Skeletal muscle satellite cell (primary cell): ENCODE data around the gene CHST14.
"Not testable (repeated sequence)": the region's sequence is repeated elsewhere in the genome, so short reads cannot be mapped to it uniquely, and the experiment has no call there.

Source experiments
- H3K27me3 ChIP-seq: 2 replicates; pipeline ENCODE4 v1.7.0; 2013; ENCODE audit warnings: low read length; ENCODE audit not compliant: control insufficient read depth, insufficient read depth
- H3K36me3 ChIP-seq: 2 replicates; pipeline ENCODE4 v1.7.0; 2013; ENCODE audit warnings: mild to moderate bottlenecking, control low read depth, low read length; ENCODE audit not compliant: insufficient read depth
- H3K4me1 ChIP-seq: 2 replicates; pipeline ENCODE4 v1.7.0; 2013; ENCODE audit warnings: low read length; ENCODE audit not compliant: control insufficient read depth, insufficient read depth
- H3K4me2 ChIP-seq: 2 replicates; pipeline ENCODE4 v1.7.0; 2013; ENCODE audit warnings: mild to moderate bottlenecking, low read length
- H3K4me3 ChIP-seq: 2 replicates; pipeline ENCODE4 v1.7.0; 2013; ENCODE audit warnings: low read length
- H3K9ac ChIP-seq: 2 replicates; pipeline ENCODE4 v1.7.0; 2013; ENCODE audit warnings: mild to moderate bottlenecking, low read depth, low read length, moderate library complexity
- H3K9me3 ChIP-seq: replicated peaks from 2 replicates; pipeline ENCODE4 v1.7.0; 2013; ENCODE audit warnings: mild to moderate bottlenecking, control low read depth, low read length

CHST14 gene

DNA sequence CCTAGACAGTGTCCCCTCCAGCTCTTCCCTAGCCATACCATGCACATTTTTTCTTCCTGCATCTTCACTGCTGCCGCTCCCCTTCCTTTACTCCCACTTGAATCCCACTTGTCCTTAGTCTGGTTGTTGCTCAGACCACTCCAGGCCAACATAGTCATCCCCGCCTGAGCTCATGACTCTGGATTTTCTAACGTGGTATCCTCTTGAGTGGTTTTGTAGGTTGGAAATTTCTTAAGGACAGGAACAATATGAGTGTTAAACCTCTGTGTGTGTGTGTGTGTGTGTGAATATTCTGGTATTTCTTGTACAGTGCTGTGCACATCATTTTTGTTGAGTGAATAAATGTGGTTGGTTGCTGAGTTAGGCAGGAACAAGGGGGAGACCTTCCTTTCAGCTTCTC is 26.9 kb upstream of the CHST14 start:
- H3K9ac ChIP-seq = no peak overlapping the region
- no peaks in the 10 kb centered on the region for H3K36me3 ChIP-seq
- peaks cover 6% of the 10 kb centered on the region for H3K27me3 ChIP-seq
- H3K4me2 ChIP-seq = no peak overlapping the region
- H3K4me1 ChIP-seq = peaks cover 9% of the 10 kb centered on the region
- H3K4me3 ChIP-seq = no peak overlapping the region
- H3K9me3 ChIP-seq = no peaks in the 10 kb centered on the region

DNA sequence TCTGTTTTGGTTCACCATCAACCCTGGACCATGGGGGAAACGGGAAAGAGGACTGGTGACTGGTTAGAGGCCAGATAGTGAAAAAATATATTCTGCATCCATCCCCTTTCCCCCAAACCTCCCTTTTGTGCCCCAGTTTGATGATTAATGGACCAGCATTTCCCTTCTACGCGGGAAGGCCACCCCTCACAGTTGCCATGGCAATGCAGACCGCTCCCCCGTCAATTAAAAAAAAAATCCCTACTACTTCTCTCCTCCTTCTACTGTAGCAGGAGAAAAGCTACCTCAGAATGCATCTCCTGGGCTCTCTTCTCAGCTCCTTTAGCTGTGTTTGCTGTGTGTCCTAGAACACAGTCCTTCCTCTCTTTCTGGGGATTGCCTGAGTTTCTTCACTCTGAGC is 26.0 kb upstream of the CHST14 start:
- no peaks in the 10 kb centered on the region for H3K27me3 ChIP-seq

DNA sequence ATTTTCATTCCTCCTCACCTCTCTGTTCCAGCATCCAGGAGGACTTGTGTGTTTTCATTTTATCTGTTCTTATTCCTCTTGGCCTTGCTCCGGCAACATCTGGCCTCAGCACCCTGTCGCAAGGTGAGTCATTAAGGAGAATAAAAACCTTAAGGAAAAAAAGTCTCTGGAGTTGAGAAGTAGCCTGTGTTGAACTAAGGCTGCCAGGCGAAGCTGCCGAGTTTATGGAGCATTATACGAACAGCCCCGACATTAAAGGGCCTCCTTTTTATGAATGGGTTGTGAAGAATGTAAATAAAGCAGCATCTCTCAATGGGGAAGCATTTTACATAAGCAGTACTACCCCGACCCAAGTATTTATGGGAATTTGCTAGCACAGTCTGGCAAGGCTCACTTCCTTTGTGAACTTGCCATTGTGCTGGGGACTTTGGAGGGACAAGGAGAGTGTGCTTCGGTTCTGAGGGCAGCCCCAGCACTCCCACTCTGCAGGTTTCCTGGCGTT is 25.3 kb upstream of the CHST14 start:
- H3K4me1 ChIP-seq = no peaks in the 10 kb centered on the region
- H3K9ac ChIP-seq = no peak overlapping the region
- H3K4me2 ChIP-seq = no peak overlapping the region

More for the DNA sequence above, 26.0 kb upstream of the CHST14 start:
- H3K9ac ChIP-seq = no peak overlapping the region
- no peak overlapping the region for H3K4me3 ChIP-seq
- no peak overlapping the region for H3K4me2 ChIP-seq
- no peaks in the 10 kb centered on the region for H3K36me3 ChIP-seq
- H3K9me3 ChIP-seq = no peaks in the 10 kb centered on the region
- H3K4me1 ChIP-seq = peaks cover 7% of the 10 kb centered on the region

DNA sequence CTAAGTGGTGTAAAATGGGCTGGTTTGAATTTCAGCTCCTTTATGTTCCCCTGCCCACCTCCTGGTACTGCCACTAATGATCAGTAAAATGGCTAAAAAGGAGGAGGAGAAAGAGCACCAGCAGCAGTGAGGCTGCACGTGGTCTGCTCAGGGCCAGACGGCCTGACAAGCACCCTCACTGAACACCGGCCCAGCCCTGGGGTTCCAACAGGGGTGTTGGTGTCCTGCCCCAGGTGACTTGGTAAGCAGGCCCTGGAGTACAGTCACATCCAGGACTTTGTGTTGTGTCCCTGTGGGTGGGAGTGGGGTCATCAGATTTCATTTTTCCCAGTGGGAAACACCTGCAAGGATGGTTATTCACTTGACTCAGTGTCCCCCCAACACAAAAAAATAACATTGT is 24.6 kb upstream of the CHST14 start:
- H3K4me1 ChIP-seq = no peaks in the 10 kb centered on the region
- H3K4me3 ChIP-seq = no peak overlapping the region
- H3K9me3 ChIP-seq = no peaks in the 10 kb centered on the region
- no peak overlapping the region for H3K9ac ChIP-seq
- no peaks in the 10 kb centered on the region for H3K36me3 ChIP-seq
- no peak overlapping the region for H3K4me2 ChIP-seq
- H3K27me3 ChIP-seq = no peaks in the 10 kb centered on the region

More for the DNA sequence above, 25.3 kb upstream of the CHST14 start:
- Histone ChIP-seq H3K27me3 (no peaks in the 10 kb centered on the region), H3K4me3 (no peak overlapping the region), H3K9me3 (no peaks in the 10 kb centered on the region), H3K36me3 (no peaks in the 10 kb centered on the region)

DNA sequence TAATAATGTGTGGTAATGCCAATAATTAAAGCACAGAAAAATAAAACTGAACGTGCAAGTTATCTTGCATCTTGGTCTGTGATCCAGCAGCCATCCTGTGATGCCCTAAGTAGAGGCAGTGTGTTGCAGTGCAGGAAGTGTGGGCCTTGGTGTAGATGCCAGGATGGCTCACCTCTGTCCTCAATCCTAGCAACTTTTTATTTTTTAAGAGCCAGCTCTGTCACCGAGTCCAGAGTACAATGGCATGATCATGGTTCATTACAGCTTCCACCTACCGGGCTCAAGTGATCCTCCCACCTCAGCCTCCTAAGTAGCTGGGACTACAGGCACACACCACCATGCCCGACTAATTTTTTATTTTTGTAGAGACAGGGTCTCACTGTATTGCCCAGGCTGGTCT is 22.4 kb upstream of the CHST14 start:
- no peaks in the 10 kb centered on the region for H3K9me3 ChIP-seq
- no peak overlapping the region for H3K4me2 ChIP-seq
- H3K36me3 ChIP-seq = no peaks in the 10 kb centered on the region
- H3K27me3 ChIP-seq = no peaks in the 10 kb centered on the region
- H3K4me3 ChIP-seq = no peak overlapping the region
- no peaks in the 10 kb centered on the region for H3K4me1 ChIP-seq
- H3K9ac ChIP-seq = no peak overlapping the region

DNA sequence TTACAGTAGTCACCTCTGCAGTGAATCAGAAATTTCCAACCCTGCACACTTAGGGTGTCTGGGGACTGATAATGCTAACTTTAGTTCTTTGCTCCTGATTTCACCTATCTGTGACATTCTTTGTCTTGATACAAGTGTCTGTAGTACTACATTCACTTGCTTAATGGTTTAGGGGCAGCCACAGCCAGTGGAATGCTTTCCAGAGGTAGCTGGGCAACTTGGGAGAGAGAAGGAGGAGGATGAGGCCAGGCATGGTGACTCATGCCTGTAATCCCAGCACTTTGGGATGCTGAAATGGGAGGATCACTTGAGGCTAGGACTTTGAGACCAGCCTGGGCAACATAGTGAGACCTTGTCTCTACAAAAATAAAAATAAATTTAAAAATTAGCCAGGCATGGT is 21.5 kb upstream of the CHST14 start:
- Histone ChIP-seq H3K9ac (no peak overlapping the region), H3K9me3 (no peaks in the 10 kb centered on the region), H3K36me3 (no peaks in the 10 kb centered on the region), H3K4me3 (no peak overlapping the region), H3K4me1 (peaks cover 2% of the 10 kb centered on the region), H3K4me2 (no peak overlapping the region), H3K27me3 (no peaks in the 10 kb centered on the region)

DNA sequence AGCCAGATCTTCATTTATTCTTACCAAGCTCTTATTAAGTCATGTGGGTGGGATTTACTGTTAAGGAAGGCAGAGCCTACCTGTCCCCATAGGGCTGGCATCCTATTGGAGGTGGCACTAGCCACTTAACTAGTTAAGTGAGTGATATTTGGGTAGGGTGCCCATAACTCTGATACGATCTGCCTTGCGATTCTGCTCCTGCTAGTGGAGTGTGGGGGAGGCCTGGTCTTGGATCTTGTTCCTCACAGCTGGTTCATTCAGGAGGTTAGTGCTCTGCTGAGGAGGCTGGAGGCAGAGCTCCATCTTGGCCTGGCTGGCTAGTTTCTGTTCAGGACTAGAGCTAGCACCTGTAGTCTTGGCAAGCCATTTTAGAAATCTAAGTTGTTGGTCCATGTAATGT is 20.7 kb upstream of the CHST14 start:
- no peak overlapping the region for H3K4me3 ChIP-seq
- no peaks in the 10 kb centered on the region for H3K27me3 ChIP-seq
- H3K36me3 ChIP-seq = no peaks in the 10 kb centered on the region
- peaks cover 8% of the 10 kb centered on the region for H3K4me1 ChIP-seq
- no peaks in the 10 kb centered on the region for H3K9me3 ChIP-seq
- no peak overlapping the region for H3K9ac ChIP-seq
- no peak overlapping the region for H3K4me2 ChIP-seq

DNA sequence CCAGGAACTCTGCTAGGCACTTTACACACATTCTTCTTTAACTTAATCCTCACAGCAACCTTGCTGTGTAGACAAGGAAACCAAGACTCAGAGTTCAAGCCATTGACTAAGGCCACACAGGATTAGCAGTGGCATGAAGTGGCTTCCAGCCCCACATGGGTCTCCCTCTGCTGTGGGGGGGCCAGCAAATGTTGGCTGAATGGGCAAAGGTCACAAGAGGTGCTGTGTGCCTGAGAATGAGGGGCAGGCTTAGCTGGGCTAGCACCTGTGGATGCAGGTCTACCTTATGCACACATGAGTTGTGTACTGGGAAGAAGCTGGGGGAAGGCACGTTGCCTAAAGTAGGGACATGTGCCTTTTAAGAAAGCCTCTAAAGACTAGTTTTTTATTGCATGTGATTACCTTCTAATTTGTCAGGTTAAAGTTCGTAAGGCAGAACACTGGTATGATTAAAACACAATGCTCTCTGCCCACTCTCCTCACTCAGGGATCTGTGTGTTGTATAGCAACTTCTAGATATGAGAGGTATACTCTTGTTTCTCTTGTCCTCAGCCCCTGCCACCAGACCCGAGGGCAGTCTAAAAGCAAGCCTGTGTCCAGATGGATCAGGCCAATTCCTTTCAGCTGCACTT is 19.1 kb upstream of the CHST14 start:
- Histone ChIP-seq H3K36me3 (no peaks in the 10 kb centered on the region), H3K9ac (no peak overlapping the region), H3K4me2 (no peak overlapping the region), H3K4me1 (peaks cover 17% of the 10 kb centered on the region), H3K4me3 (no peak overlapping the region), H3K27me3 (no peaks in the 10 kb centered on the region), H3K9me3 (no peaks in the 10 kb centered on the region)

DNA sequence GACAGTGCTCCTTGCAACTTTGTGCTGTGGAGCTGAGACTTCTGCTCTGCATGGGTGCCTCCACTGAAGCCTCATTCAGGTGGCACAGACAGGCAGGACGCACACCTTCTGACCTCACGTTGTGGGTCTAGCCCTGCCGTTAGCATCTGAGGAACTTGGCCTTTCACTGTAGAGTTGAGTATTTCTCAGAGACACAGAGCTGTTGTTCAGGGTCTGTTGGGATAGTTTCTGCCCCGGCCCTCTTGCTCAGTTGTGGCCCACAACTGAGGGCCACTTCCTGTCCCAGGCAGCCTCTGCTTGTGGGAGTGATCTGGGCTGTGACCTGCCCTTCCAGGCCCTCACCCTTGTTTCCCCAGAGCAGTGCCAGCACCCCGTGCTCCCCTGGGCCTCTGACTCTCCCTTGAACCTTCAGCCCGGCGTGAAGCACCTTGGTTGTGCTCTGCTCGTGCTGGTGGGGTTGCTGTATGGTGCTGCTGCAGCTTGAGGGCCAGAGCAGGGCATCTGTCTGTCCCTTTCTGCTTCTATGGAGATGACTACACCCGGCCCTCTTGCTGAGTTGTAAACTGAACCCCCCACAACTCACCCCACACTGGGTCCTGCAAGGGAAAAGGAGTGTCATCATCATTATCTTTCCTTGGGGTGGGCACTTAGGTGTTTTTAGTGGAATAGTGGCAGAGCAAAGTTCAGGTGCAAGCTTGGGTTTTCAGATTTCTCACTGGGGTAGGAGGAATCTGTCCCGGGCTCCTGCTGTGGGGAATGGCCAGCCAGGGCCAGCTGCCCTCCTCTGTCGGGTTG is 18.3 kb upstream of the CHST14 start:
- Histone ChIP-seq H3K36me3 (no peaks in the 10 kb centered on the region), H3K4me3 (no peak overlapping the region), H3K9me3 (no peaks in the 10 kb centered on the region), H3K4me1 (peaks cover 17% of the 10 kb centered on the region), H3K9ac (no peak overlapping the region), H3K4me2 (no peak overlapping the region), H3K27me3 (no peaks in the 10 kb centered on the region)

DNA sequence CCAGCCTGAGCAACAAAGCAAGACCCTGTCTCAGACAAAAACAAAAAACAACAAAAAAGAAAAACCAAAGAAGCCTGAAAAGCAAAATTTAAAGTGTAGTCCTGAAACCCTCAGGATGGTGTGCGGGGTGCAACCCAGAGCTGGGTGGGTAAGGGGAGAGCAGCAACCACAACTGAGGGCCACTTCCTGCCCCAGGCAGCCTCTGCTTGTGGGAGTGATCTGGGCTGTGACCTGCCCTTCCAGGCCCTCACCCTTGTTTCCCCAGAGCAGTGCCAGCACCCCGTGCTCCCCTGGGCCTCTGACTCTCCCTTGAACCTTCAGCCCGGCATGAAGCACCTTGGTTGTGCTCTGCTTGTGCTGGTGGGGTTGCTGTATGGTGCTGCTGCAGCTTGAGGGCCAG is 16.8 kb upstream of the CHST14 start:
- not testable (repeated sequence) for H3K4me2 ChIP-seq, H3K27me3 ChIP-seq, H3K36me3 ChIP-seq, H3K9ac ChIP-seq, H3K9me3 ChIP-seq, H3K4me3 ChIP-seq
- H3K4me1 ChIP-seq = peaks cover 17% of the 10 kb centered on the region

DNA sequence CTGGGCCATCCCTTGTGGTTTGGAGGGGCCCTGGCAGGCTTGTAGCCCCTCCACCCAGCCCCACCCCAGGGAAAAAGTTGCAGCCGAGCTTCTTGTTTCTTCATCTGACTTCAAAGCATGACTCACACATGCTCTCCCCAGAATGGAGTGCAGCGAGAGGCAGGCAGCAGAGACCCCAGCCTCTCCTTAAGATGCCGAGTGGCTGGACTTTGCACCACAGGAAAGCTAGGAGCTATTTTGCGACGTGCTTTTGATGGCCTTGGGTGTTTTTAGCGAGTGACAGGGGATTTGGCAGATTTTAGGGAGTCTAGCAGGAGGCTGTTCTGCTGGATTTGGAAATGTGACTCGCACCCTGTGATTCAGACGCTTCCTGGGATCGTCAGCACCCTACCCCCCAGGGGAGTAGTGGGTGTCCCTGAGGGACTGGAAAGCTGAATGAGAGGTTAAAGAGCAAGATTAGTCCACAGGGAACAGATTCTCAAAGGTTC is 15.8 kb upstream of the CHST14 start:
- peaks cover 2% of the 10 kb centered on the region for H3K36me3 ChIP-seq
- H3K27me3 ChIP-seq = no peaks in the 10 kb centered on the region
- no peak overlapping the region for H3K9ac ChIP-seq
- H3K4me3 ChIP-seq = peak overlapping the region; percentile 31
- H3K4me2 ChIP-seq = peak overlapping the region; percentile 74
- peaks cover 17% of the 10 kb centered on the region for H3K4me1 ChIP-seq
- no peaks in the 10 kb centered on the region for H3K9me3 ChIP-seq
